Central memory CD8-positive, alpha-beta T cell (primary cell): Measurements from ENCODE around the gene DNAJC24.

ENCODE experiments used
- ATAC-seq: fragments of 150-1000 bp; cut with Tn5 transposase; replicated peaks from 2 replicates; pipeline ENCODE4 v1.10.0; 2022; ENCODE audit warnings: mild to moderate bottlenecking, moderate FRiP score, moderate number of reproducible peaks; ENCODE audit not compliant: poor library complexity, severe bottlenecking; ENCODE audit errors: extremely low read depth
- DNase-seq, 2 donors: peaks; one replicate each; pipeline ENCODE4 v3.0.0; 2021; ENCODE audit warnings: low spot score in 2 of 2
- H3K27ac Mint-ChIP-seq: one replicate; pipeline ENCODE4 v1.8.0; 2022; ENCODE audit warnings: low read depth, mild to moderate bottlenecking, moderate library complexity, mixed read lengths
- H3K27me3 Mint-ChIP-seq: one replicate; pipeline ENCODE4 v1.8.0; 2022; ENCODE audit warnings: mixed read lengths
- H3K36me3 Mint-ChIP-seq: one replicate; pipeline ENCODE4 v1.8.0; 2022; ENCODE audit warnings: mild to moderate bottlenecking, moderate library complexity, mixed read lengths; ENCODE audit not compliant: insufficient read depth
- H3K4me1 Mint-ChIP-seq: one replicate; pipeline ENCODE4 v1.8.0; 2022; ENCODE audit warnings: mixed read lengths
- H3K4me3 Mint-ChIP-seq: one replicate; pipeline ENCODE4 v1.8.0; 2022; ENCODE audit warnings: mild to moderate bottlenecking, moderate library complexity, mixed read lengths
- H3K9me3 Mint-ChIP-seq: one replicate; pipeline ENCODE4 v1.8.0; 2022; ENCODE audit warnings: mixed read lengths

Gene DNAJC24

DNA sequence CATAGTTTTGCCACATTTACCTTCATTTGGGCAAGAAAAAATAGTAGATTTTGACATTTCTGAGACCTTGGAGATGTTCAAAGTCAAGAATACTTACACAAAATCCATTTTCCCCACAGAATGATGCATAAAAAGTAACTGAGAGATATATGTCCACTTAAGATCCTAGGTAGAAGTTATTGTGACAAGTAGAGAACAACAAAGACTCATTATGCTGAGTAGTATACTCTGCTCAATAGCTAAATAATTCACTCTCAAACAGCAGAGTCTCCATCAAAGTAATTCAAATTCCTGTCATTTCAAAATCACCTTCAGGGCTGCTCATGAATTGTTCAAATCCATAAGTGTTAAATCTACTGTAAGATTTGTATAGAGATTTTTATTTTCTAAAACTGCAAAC, 104.4 kb downstream of the DNAJC24 start:
- Mint-ChIP-seq H3K4me3 (no peak overlapping the region), H3K9me3 (no peaks in the 10 kb centered on the region), H3K27ac (no peak overlapping the region), H3K4me1 (peaks cover 7% of the 10 kb centered on the region), H3K36me3 (no peaks in the 10 kb centered on the region), H3K27me3 (no peaks in the 10 kb centered on the region)
- no peak for DNase-seq
- ATAC-seq = no peak

DNA sequence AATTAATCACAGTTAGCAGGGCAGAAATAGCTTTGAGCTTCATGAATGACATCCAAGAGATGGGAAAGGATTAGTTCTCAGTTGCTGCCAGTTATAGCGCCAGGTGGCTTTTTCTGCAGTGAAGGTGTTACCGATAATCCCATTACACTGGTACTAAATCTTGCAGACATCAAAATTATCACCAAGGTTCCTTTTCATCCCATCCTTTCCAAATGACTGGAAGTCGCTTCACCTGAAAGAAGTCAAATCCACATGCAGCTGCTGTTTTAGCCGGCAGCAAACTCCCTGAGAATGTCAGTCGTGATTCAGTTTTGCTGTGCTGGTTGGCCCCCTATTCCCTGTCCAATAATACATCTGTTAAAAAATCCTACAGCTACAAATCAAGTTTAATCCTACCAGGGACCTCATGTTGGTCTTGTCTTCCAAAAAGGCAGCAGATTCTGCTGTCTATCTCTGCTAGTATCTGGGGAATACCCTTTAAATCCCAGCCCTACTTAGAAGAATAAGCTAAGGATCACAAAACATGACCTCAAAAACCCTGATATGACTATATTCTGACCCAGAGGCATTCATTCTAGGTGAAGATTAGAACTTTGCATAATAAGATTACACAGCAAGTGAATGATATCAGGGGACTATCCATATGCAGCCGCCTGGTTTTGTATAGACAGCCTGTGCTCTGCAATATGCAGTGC, 108.0 kb downstream of the DNAJC24 start:
- no peak for DNase-seq
- ATAC-seq = no peak
- no peaks in the 10 kb centered on the region for H3K36me3 Mint-ChIP-seq
- no peaks in the 10 kb centered on the region for H3K27me3 Mint-ChIP-seq
- H3K27ac Mint-ChIP-seq = no peak overlapping the region
- no peak overlapping the region for H3K4me3 Mint-ChIP-seq
- peaks cover 14% of the 10 kb centered on the region for H3K4me1 Mint-ChIP-seq
- no peaks in the 10 kb centered on the region for H3K9me3 Mint-ChIP-seq

DNA sequence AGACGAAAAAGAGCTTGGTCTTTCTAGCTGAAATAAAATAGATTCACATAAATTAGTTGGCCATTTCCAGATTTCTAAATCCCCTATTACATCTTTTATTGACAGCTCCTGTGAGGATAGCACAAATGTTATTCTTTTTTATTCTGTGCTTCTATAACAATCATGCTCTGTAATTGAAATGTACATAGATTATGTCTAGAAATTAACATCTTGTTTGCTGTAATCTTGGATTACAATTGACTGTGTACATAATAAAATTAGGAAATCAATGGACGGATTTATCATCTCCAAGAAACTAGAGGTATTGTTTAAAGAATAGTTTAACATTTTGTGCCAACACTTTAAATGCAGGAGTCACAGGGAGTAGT, 108.5 kb downstream of the DNAJC24 start:
- Mint-ChIP-seq H3K36me3 (no peaks in the 10 kb centered on the region), H3K9me3 (no peaks in the 10 kb centered on the region), H3K4me3 (no peak overlapping the region), H3K4me1 (peaks cover 14% of the 10 kb centered on the region), H3K27me3 (no peaks in the 10 kb centered on the region), H3K27ac (no peak overlapping the region)
- DNase-seq (no peak), ATAC-seq (no peak)

- no peaks in the 10 kb centered on the region for H3K27me3 Mint-ChIP-seq
- ATAC-seq = no peak
- no peaks in the 10 kb centered on the region for H3K36me3 Mint-ChIP-seq
- no peak for DNase-seq
- peaks cover 14% of the 10 kb centered on the region for H3K4me1 Mint-ChIP-seq
- H3K9me3 Mint-ChIP-seq = no peaks in the 10 kb centered on the region
- H3K27ac Mint-ChIP-seq = no peak overlapping the region
- no peak overlapping the region for H3K4me3 Mint-ChIP-seq
Measured at GRCh38 chr11:31479066-31479465, 109.4 kb downstream of the DNAJC24 start.

- Mint-ChIP-seq H3K4me1 (peaks cover 23% of the 10 kb centered on the region), H3K4me3 (no peak overlapping the region), H3K27me3 (no peaks in the 10 kb centered on the region), H3K27ac (no peak overlapping the region), H3K9me3 (no peaks in the 10 kb centered on the region), H3K36me3 (no peaks in the 10 kb centered on the region)
- DNase-seq (no peak), ATAC-seq (no peak)
Measured at GRCh38 chr11:31480930-31481329, 111.3 kb downstream of the DNAJC24 start.
